Neuronal stem cell (in vitro differentiated cells): ENCODE measurements around the gene ZNF827.

Experiments
- DNase-seq: peaks from one replicate; pipeline ENCODE4 v3.0.0-alpha.2; 2013; ENCODE audit warnings: low spot score
- H2AFZ ChIP-seq: one replicate; pipeline ENCODE4 v1.6.1; 2013; ENCODE audit warnings: mild to moderate bottlenecking, low read length, inconsistent platforms
- H2AK5ac ChIP-seq: 2 replicates; pipeline ENCODE4 v1.6.1; 2013; ENCODE audit warnings: low read depth, mild to moderate bottlenecking, inconsistent platforms, low read length, moderate library complexity, mixed read lengths
- H2BK120ac ChIP-seq: 2 replicates; pipeline ENCODE4 v1.6.1; 2013; ENCODE audit warnings: low read depth, mild to moderate bottlenecking, inconsistent platforms, low read length, moderate library complexity, mixed read lengths
- H2BK12ac ChIP-seq: one replicate; pipeline ENCODE4 v1.6.1; 2013; ENCODE audit warnings: low read length, inconsistent platforms
- H2BK15ac ChIP-seq: 2 replicates; pipeline ENCODE4 v1.6.1; 2013; ENCODE audit warnings: mild to moderate bottlenecking, low read length, inconsistent platforms, mixed read lengths
- H2BK5ac ChIP-seq: one replicate; pipeline ENCODE4 v1.6.1; 2013; ENCODE audit warnings: inconsistent platforms, mild to moderate bottlenecking, low read length, moderate library complexity
- H3K14ac ChIP-seq: one replicate; pipeline ENCODE4 v1.6.1; 2013; ENCODE audit warnings: low read length, inconsistent platforms
- H3K18ac ChIP-seq: 2 replicates; pipeline ENCODE4 v1.6.1; 2013; ENCODE audit warnings: low read length, inconsistent platforms
- H3K23ac ChIP-seq: 2 replicates; pipeline ENCODE4 v1.6.1; 2013; ENCODE audit warnings: low read depth, mild to moderate bottlenecking, mixed read lengths, low read length, inconsistent platforms; ENCODE audit not compliant: poor library complexity
- H3K27ac ChIP-seq: replicated peaks from 3 replicates; pipeline ENCODE4 v1.5.1; 2013; ENCODE audit warnings: low read length, inconsistent platforms
- H3K27me3 ChIP-seq, 3 experiments: 2 replicates each; pipeline ENCODE4 v1.6.1; 2013; ENCODE audit warnings: low read length in 3 of 3, mild to moderate bottlenecking in 2 of 3, inconsistent platforms in 1 of 3, low read depth in 1 of 3, mixed read lengths in 1 of 3, moderate library complexity in 1 of 3; ENCODE audit not compliant: control insufficient read depth in 3 of 3, insufficient read depth in 3 of 3
- H3K36me3 ChIP-seq, 2 donors: replicated peaks in 1 of 2; 2 replicates each; pipeline ENCODE4 v1.6.1; 2013; ENCODE audit warnings: low read length in 2 of 2; ENCODE audit not compliant: control insufficient read depth in 2 of 2, insufficient read depth in 2 of 2
- H3K4ac ChIP-seq: 2 replicates; pipeline ENCODE4 v1.6.1; 2013; ENCODE audit warnings: inconsistent platforms, mild to moderate bottlenecking, low read length, moderate library complexity
- H3K4me1 ChIP-seq, 2 donors: 1 replicate in 1 of 2; 2 replicates in 1 of 2; pipeline ENCODE4 v1.6.1; 2013; ENCODE audit warnings: low read length in 2 of 2, low read depth in 1 of 2; ENCODE audit not compliant: control insufficient read depth in 2 of 2, insufficient read depth in 1 of 2
- H3K4me2 ChIP-seq: one replicate; pipeline ENCODE4 v1.6.1; 2013; ENCODE audit warnings: mild to moderate bottlenecking, low read length, inconsistent platforms; ENCODE audit not compliant: insufficient read depth, poor library complexity, severe bottlenecking
- H3K4me3 ChIP-seq, 2 donors: 2 replicates each; pipeline ENCODE4 v1.5.1; 2013; ENCODE audit warnings: low read length in 2 of 2, mild to moderate bottlenecking in 2 of 2, inconsistent platforms in 1 of 2, moderate library complexity in 1 of 2
- H3K79me1 ChIP-seq: one replicate; pipeline ENCODE4 v1.6.1; 2013; ENCODE audit warnings: low read depth, mild to moderate bottlenecking, inconsistent platforms, low read length, moderate library complexity
- H3K9ac ChIP-seq: one replicate; pipeline ENCODE4 v1.6.1; 2013; ENCODE audit warnings: mild to moderate bottlenecking, low read depth, low read length, inconsistent platforms; ENCODE audit not compliant: poor library complexity
- H3K9me3 ChIP-seq, 2 donors: replicated peaks in 1 of 2; 2 replicates each; pipeline versions ENCODE3 to v1.6.1; 2013; ENCODE audit warnings: low read length in 2 of 2, mild to moderate bottlenecking in 2 of 2, inconsistent platforms in 1 of 2, low read depth in 1 of 2, mixed read lengths in 1 of 2, moderate library complexity in 1 of 2; ENCODE audit not compliant: control insufficient read depth in 2 of 2, insufficient read depth in 1 of 2
- H4K8ac ChIP-seq: one replicate; pipeline ENCODE4 v1.6.1; 2013; ENCODE audit warnings: low read depth, mild to moderate bottlenecking, inconsistent platforms, low read length, moderate library complexity
- H4K91ac ChIP-seq: one replicate; pipeline ENCODE4 v1.6.1; 2013; ENCODE audit warnings: low read length, low read depth, mild to moderate bottlenecking, inconsistent platforms; ENCODE audit not compliant: poor library complexity
- WGBS, 2 donors: extraction: QIAGEN DNeasy Blood & Tissue Kit; methylation state at CpG; one replicate each; pipeline ENCODE4 v1.1.7; 2013; ENCODE audit warnings: missing lambda C conversion rate in 2 of 2, mixed read lengths in 1 of 2; ENCODE audit not compliant: insufficient read length in 2 of 2, insufficient replicate concordance in 1 of 2; ENCODE audit errors: extremely low coverage in 2 of 2; 5-methylcytosine and 5-hydroxymethylcytosine counted together

The ZNF827 gene

GRCh38 chr4:145936142-145936996, 2.3 kb downstream of the ZNF827 start:
- no peak overlapping the region for H2BK12ac ChIP-seq
- DNase-seq = peak; percentile 57
- no peak overlapping the region for H4K8ac ChIP-seq

GRCh38 chr4:145935253-145936141, 3.1 kb downstream of the ZNF827 start:
- H3K27ac ChIP-seq = no peak overlapping the region
- H2BK120ac ChIP-seq = no peak overlapping the region
- no CpG with 5 or more reads among the region's 18 CpGs for WGBS, 2 donors

More at GRCh38 chr4:145936142-145936996, 2.3 kb downstream of the ZNF827 start:
- peaks cover 0 to 14% of the 10 kb centered on the region in 2 donors for H3K36me3 ChIP-seq
- peak overlapping the region; percentile 86 for H2AFZ ChIP-seq
- no peak overlapping the region for H2AK5ac ChIP-seq
- peak overlapping the region; percentile 91 to 99 for H3K4me3 ChIP-seq
- H3K9ac ChIP-seq = peak overlapping the region; percentile 57
- no CpG with 5 or more reads among the region's 70 CpGs for WGBS, 2 donors
- H3K27ac ChIP-seq = no peak overlapping the region
- H3K14ac ChIP-seq = no peak overlapping the region
- no peak overlapping the region for H2BK5ac ChIP-seq
- no peaks in the 10 kb centered on the region for H3K9me3 ChIP-seq
- H3K79me1 ChIP-seq = peaks cover 2% of the 10 kb centered on the region
- H3K4ac ChIP-seq = no peak overlapping the region
- H2BK120ac ChIP-seq = no peak overlapping the region
- H2BK15ac ChIP-seq = no peak overlapping the region
- peak overlapping the region; percentile 77 for H3K4me2 ChIP-seq
- H3K27me3 ChIP-seq = peaks cover 0 to 14% (median 0%) of the 10 kb centered on the region in 3 experiments
- no peak overlapping the region for H4K91ac ChIP-seq
- peak overlapping the region; percentile 89 for H3K18ac ChIP-seq
- peak overlapping the region; percentile 80 for H3K23ac ChIP-seq
- H3K4me1 ChIP-seq = peaks cover 6 to 11% of the 10 kb centered on the region in 2 donors

GRCh38 chr4:145934434-145935047, 4.1 kb downstream of the ZNF827 start:
- H3K36me3 ChIP-seq = peaks cover 0 to 14% of the 10 kb centered on the region in 2 donors
- no peak overlapping the region for H3K14ac ChIP-seq
- H3K23ac ChIP-seq = no peak overlapping the region
- H3K9ac ChIP-seq = no peak overlapping the region
- H3K9me3 ChIP-seq = no peaks in the 10 kb centered on the region
- H3K18ac ChIP-seq = no peak overlapping the region
- no CpG with 5 or more reads among the region's 3 CpGs for WGBS, 2 donors
- H3K27me3 ChIP-seq = peaks cover 0 to 14% (median 0%) of the 10 kb centered on the region in 3 experiments
- no peak overlapping the region for H2BK15ac ChIP-seq
- H3K79me1 ChIP-seq = peaks cover 2% of the 10 kb centered on the region
- H2AFZ ChIP-seq = no peak overlapping the region
- H4K8ac ChIP-seq = no peak overlapping the region
- H2BK12ac ChIP-seq = no peak overlapping the region
- H3K4me2 ChIP-seq = no peak overlapping the region
- no peak overlapping the region for H2BK120ac ChIP-seq
- H4K91ac ChIP-seq = no peak overlapping the region
- H2AK5ac ChIP-seq = no peak overlapping the region
- H3K4me3 ChIP-seq = peak overlapping the region in 1 of 2 donors; percentile 44
- no peak for DNase-seq
- no peak overlapping the region for H3K4ac ChIP-seq
- no peak overlapping the region for H3K27ac ChIP-seq
- peaks cover 6 to 18% of the 10 kb centered on the region in 2 donors for H3K4me1 ChIP-seq
- H2BK5ac ChIP-seq = no peak overlapping the region

More at GRCh38 chr4:145935253-145936141, 3.1 kb downstream of the ZNF827 start:
- H2BK15ac ChIP-seq = no peak overlapping the region
- H3K4me1 ChIP-seq = peaks cover 6 to 18% of the 10 kb centered on the region in 2 donors
- DNase-seq = no peak
- H3K4ac ChIP-seq = no peak overlapping the region
- H2BK5ac ChIP-seq = no peak overlapping the region
- peak overlapping the region; percentile 77 for H3K4me2 ChIP-seq
- H3K23ac ChIP-seq = no peak overlapping the region
- no peak overlapping the region for H3K9ac ChIP-seq
- peaks cover 0 to 14% (median 0%) of the 10 kb centered on the region in 3 experiments for H3K27me3 ChIP-seq
- H4K91ac ChIP-seq = no peak overlapping the region
- H3K4me3 ChIP-seq = peak overlapping the region; percentile 91 to 99
- H3K9me3 ChIP-seq = no peaks in the 10 kb centered on the region
- no peak overlapping the region for H2AK5ac ChIP-seq
- H2AFZ ChIP-seq = peak overlapping the region; percentile 86
- H3K14ac ChIP-seq = no peak overlapping the region
- H2BK12ac ChIP-seq = no peak overlapping the region
- H3K36me3 ChIP-seq = peaks cover 0 to 14% of the 10 kb centered on the region in 2 donors
- H3K79me1 ChIP-seq = peaks cover 2% of the 10 kb centered on the region
- H4K8ac ChIP-seq = no peak overlapping the region
- no peak overlapping the region for H3K18ac ChIP-seq
